ENCODE results near the gene HYAL2. TPM values are rescaled to one million over a fixed set of nuclear protein-coding genes. Genes with fewer than 3 reads are reported as not detected.

Gene HYAL2
- total and polyA plus RNA-seq, 12 donors, result 25.1 to 135 (median 39.0) TPM

DNA sequence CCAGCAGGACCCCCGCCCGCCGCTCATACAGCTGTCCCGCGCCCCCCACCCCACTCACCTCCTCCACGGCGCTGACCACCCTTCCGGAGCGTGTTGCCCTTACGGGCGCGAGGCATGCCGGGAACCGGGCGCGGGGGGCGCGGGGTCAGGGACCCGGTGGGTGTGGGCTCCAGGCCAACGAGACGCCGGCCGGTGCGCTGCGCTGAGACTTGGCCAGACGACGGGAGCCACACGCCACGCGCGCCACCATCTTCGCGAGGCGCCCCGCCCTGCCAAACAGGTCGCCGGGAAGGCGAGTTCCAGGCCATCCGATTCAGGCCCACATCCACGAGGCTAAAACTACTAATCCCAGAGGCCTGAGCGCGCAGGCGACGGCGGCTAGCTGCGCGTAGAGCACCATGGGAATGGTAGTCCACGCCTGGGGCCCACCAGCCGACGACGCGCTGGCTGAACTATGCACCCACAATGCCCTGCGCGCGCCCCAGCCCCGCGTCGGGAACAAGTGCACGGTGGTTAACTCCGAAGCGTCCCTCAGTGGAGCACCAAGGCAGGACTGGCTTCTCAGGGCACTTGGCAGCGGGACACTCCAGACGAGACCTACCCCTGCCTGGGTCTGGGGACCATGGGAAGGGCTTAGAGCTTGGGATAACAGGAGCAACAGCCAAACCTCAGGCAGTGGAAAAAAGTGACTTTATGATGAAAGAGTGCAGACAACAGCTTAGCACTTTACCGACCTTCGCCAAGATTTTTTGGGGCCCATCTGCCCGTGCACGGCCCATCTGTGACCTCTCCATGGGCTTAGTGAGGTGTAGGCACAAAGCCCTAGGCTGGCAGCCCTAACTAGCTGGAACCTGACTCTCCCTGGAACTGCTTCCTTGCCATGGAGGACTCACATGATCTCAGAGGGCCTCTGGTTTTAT, 30.1 kb downstream of the HYAL2 start, which contains the start of gene IFRD2:
TSS of gene IFRD2 (minus strand) at position 271 of the 920 bp plus-strand sequence. CDS start at position 116, 155 bp downstream.
- intact Hi-C loops (cut with DNase I), result no loop called here
- peaks cover 0 to 39% (median 25%) of the 10 kb centered on the region in 9 donors for H3K36me3 ChIP-seq
- peaks cover 17 to 41% (median 29%) of the 10 kb centered on the region in 9 donors for H3K4me1 ChIP-seq
- H3K27me3 ChIP-seq, result no peaks in the 10 kb centered on the region
- H3K4me3 ChIP-seq, result peak within 1 kb of the TSS; percentile 84 to 100 (median 94)
- H3K27ac ChIP-seq, result peak within 1 kb of the TSS; percentile 20 to 95 (median 92)
- 1 to 2% methylated on average over 60 to 67 of the region's 67 CpGs for WGBS, 2 donors
- TF ChIP-seq CTCF (IDR thresholded peaks at IDR 0.05), result peak in 1 of 9 donors; percentile 9
- peak; percentile 90 to 97 (median 96) for ATAC-seq
- peak; percentile 97 for DNase-seq
- H3K9me3 ChIP-seq, result no peaks in the 10 kb centered on the region

- Histone ChIP-seq H3K27ac (no peak overlapping the region), H3K9me3 (no peaks in the 10 kb centered on the region), H3K36me3 (peaks cover 0 to 43% (median 28%) of the 10 kb centered on the region in 9 donors), H3K27me3 (no peaks in the 10 kb centered on the region), H3K4me3 (no peak overlapping the region), H3K4me1 (peaks cover 17 to 63% (median 47%) of the 10 kb centered on the region in 9 donors)
- intact Hi-C loops (cut with DNase I), result no loop called here
- DNase-seq (peak in 1 of 2 donors; percentile 25), ATAC-seq (no peak)
- TF ChIP-seq CTCF (IDR thresholded peaks at IDR 0.05), result no peak
- WGBS, 2 donors, result 86 to 87% methylated on average over 16 of the region's 16 CpGs
Measured at GRCh38 chr3:50290161-50290641, 32.3 kb downstream of the HYAL2 start.

DNA sequence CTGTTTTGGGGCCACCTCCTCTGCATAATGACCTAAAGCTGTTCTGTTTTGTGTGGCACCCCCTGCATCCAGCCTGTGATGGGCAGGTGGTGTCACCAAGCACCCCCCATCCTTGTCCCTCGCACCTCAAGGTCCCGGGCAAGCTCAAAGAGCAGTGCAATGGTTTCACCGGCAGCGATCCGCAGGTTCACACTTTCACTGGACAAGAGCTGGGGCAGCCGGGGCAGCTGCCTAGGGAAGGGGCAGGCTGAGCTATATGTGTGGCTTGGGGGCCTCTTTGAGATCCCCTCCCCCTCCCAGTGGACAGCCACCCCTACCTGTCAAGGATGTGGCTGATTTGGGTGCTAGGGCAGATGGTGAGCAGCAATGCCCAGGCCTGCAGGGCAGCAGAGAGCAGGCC, 33.4 kb downstream of the HYAL2 start:
- peaks cover 17 to 67% (median 47%) of the 10 kb centered on the region in 9 donors for H3K4me1 ChIP-seq
- no peaks in the 10 kb centered on the region for H3K9me3 ChIP-seq
- no peaks in the 10 kb centered on the region for H3K27me3 ChIP-seq
- ATAC-seq (no peak), DNase-seq (no peak)
- H3K4me3 ChIP-seq, result no peak overlapping the region
- peaks cover 0 to 43% (median 28%) of the 10 kb centered on the region in 9 donors for H3K36me3 ChIP-seq
- peak overlapping the region in 1 of 10 donors; percentile 6 for H3K27ac ChIP-seq
- TF ChIP-seq CTCF (IDR thresholded peaks at IDR 0.05), result no peak
- WGBS, 2 donors, result 94 to 97% methylated on average over 6 of the region's 6 CpGs
- intact Hi-C loops (cut with DNase I), result no loop called here

- Histone ChIP-seq H3K4me1 (peaks cover 17 to 66% (median 47%) of the 10 kb centered on the region in 9 donors), H3K27me3 (no peaks in the 10 kb centered on the region), H3K4me3 (no peak overlapping the region), H3K9me3 (no peaks in the 10 kb centered on the region), H3K27ac (peak overlapping the region in 8 of 10 donors; percentile 70 to 88 (median 80)), H3K36me3 (peaks cover 0 to 43% (median 28%) of the 10 kb centered on the region in 9 donors)
- no peak for DNase-seq
- ATAC-seq, result no peak
- intact Hi-C loops (cut with DNase I), result no loop called here
- 89 to 93% methylated on average over 23 of the region's 23 CpGs for WGBS, 2 donors
- TF ChIP-seq CTCF (IDR thresholded peaks at IDR 0.05), result no peak
Measured at GRCh38 chr3:50288387-50289007, 34.0 kb downstream of the HYAL2 start.

Measured in heart right ventricle (tissue), 16 donors.